HL-60 (cell line): ENCODE results near the gene AIF1L.

Experiments
- DNase-seq, 2 experiments: peaks; one replicate each; pipeline ENCODE4 v3.0.0-alpha.2; 2010 to 2020; ENCODE audit warnings: low read depth in 1 of 2, low spot score in 1 of 2
- H3K27ac ChIP-seq: fragments of 250-450 bp; sonication (Bioruptor Pico); replicated peaks from 2 replicates; pipeline ENCODE4 v1.5.1; 2020; ENCODE audit warnings: mild to moderate bottlenecking, moderate library complexity
- H3K27me3 ChIP-seq: fragments of 250-450 bp; sonication (Bioruptor Pico); 2 replicates; pipeline ENCODE4 v1.5.1; 2021; ENCODE audit warnings: mild to moderate bottlenecking, moderate library complexity; ENCODE audit not compliant: insufficient read depth, poor library complexity, severe bottlenecking
- H3K4me3 ChIP-seq: replicated peaks from 2 replicates; pipeline ENCODE4 v1.5.1; 2011; ENCODE audit warnings: mild to moderate bottlenecking, control low read depth, low read length; ENCODE audit not compliant: insufficient read depth
- CTCF ChIP-seq: IDR thresholded peaks from one replicate; pipeline ENCODE4 v1.5.1; 2011; ENCODE audit warnings: low read length, control low read depth, inconsistent platforms; ENCODE audit not compliant: insufficient read depth
- GABPA ChIP-seq: IDR thresholded peaks from 2 replicates; pipeline ENCODE4 v1.6.1; 2012; ENCODE audit warnings: low read depth
- POLR2AphosphoS5 ChIP-seq: IDR thresholded peaks from 2 replicates; pipeline ENCODE4 v1.6.1; 2012; ENCODE audit warnings: low read depth
- REST ChIP-seq: IDR thresholded peaks from 2 replicates; pipeline ENCODE4 v1.6.1; 2012; ENCODE audit warnings: low read depth; ENCODE audit not compliant: insufficient replicate concordance
- SPI1 ChIP-seq: IDR thresholded peaks from 2 replicates; pipeline ENCODE4 v1.6.1; 2012; ENCODE audit warnings: low read depth, mild to moderate bottlenecking, borderline replicate concordance

AIF1L gene

DNA sequence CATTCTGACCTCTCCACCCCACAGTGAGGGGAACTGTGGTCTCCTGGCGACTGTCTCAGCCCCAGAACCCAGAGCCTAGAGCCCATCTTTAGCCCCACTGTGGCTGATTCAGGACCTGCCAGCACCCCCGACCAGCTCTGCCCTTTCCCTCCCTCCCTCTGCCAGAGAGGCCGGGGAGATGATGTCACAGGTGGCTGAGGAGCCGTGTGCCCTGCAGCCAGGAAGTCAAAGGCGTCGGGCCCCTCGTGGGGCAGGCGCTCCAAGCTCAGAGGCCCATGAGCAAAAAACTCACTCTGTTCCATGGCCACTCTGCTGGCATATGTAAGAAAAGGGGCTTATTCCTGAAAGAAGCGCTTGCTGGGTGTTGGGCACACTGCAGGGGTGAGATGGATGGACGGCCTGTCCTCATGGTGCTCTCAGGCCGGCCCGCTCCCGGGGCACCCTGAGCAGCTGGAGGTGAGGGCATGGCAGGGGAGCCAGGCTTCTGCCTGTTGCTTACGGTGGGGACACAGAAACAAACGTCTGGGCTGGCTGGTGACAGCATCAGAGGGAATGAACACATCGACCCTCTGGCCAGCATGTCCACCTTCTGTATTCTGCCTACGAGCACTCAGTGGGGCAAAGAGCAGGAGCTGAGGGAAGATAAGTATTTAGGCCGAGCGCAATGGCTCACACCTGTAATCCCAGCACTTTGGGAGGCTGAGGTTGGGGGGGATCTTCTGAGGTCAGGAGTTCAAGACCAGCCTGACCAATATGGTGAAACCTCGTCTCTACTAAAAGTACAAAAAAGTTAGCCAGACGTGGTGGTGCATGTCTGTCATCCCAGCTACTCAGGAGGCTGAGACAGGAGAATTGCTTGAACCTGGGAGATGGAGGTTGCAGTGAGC, 46.3 kb upstream of the AIF1L start:
- Histone ChIP-seq H3K27ac (no peak overlapping the region), H3K4me3 (no peak overlapping the region), H3K27me3 (no peaks in the 10 kb centered on the region)
- TF ChIP-seq POLR2AphosphoS5: no peak
- TF ChIP-seq GABPA: no peak
- TF ChIP-seq REST: no peak
- no peak for TF ChIP-seq CTCF
- TF ChIP-seq SPI1: no peak
- DNase-seq: no peak

DNA sequence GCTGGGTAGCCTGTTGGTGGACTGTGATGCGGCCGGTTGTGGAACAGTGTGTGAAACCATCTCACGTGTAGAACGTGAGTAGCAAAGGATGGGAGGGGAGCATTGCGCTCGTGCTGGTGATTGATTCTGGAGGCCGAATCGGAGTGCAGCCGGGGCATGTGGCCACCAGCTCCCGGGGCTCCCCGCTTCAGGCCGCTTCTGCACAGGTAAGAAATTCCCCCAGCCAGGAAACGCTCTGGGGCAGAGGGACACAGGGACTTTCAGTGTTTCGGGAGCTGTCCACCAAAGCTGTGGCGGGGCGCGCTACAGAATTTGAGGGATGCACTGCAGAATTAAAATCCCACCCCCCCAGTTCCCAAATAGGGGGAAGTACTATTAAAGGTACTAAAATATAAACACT, 45.5 kb upstream of the AIF1L start:
- H3K4me3 ChIP-seq: no peak overlapping the region
- DNase-seq: no peak
- H3K27ac ChIP-seq: no peak overlapping the region
- no peak for TF ChIP-seq POLR2AphosphoS5
- TF ChIP-seq REST: no peak
- no peak for TF ChIP-seq GABPA
- no peak for TF ChIP-seq CTCF
- TF ChIP-seq SPI1: no peak
- H3K27me3 ChIP-seq: no peaks in the 10 kb centered on the region

GRCh38 chr9:131051592-131052517, 44.5 kb upstream of the AIF1L start:
- DNase-seq: no peak
- H3K27ac ChIP-seq: no peak overlapping the region
- H3K4me3 ChIP-seq: no peak overlapping the region
- no peak for TF ChIP-seq SPI1
- no peak for TF ChIP-seq GABPA
- no peak for TF ChIP-seq CTCF
- no peak for TF ChIP-seq REST
- TF ChIP-seq POLR2AphosphoS5: no peak
- H3K27me3 ChIP-seq: no peaks in the 10 kb centered on the region
